GM23338 (cell line): ENCODE results near the gene ING4. TPM values are rescaled to one million over a fixed set of nuclear protein-coding genes. Genes with fewer than 3 reads are reported as not detected.

ENCODE experiments used
- ATAC-seq: fragments of 200-7000 bp; cut with Tn5 transposase; 3 replicates; pipeline ENCODE4 v1.9.1; 2020
- DNase-seq: peaks from one replicate; pipeline ENCODE4 v3.0.0-alpha.2; 2015; ENCODE audit warnings: low spot score
- H2AFZ ChIP-seq: fragments of 200-600 bp; sonication (generic); 2 replicates; pipeline ENCODE4 v1.8.0; 2016; ENCODE audit warnings: antibody characterized with exemption, mild to moderate bottlenecking, moderate library complexity
- H3F3A ChIP-seq: fragments of 200-600 bp; sonication (generic); replicated peaks from 2 replicates; pipeline ENCODE4 v1.8.0; 2017; ENCODE audit warnings: antibody characterized with exemption, mixed run types, low read depth
- H3K27ac ChIP-seq: fragments of 200-600 bp; sonication (generic); 2 replicates; pipeline ENCODE4 v1.6.1; 2016; ENCODE audit warnings: low read depth
- H3K27me3 ChIP-seq: fragments of 200-600 bp; sonication (generic); 2 replicates; pipeline ENCODE4 v1.8.0; 2016; ENCODE audit warnings: mild to moderate bottlenecking, mixed run types, moderate library complexity; ENCODE audit not compliant: insufficient read depth
- H3K36me3 ChIP-seq: fragments of 200-600 bp; sonication (generic); 2 replicates; pipeline ENCODE4 v1.8.0; 2016; ENCODE audit warnings: mild to moderate bottlenecking; ENCODE audit not compliant: insufficient read depth
- H3K4me1 ChIP-seq: fragments of 200-600 bp; sonication (generic); 2 replicates; pipeline ENCODE4 v1.8.0; 2016; ENCODE audit warnings: mild to moderate bottlenecking, moderate library complexity; ENCODE audit not compliant: insufficient read depth
- H3K4me2 ChIP-seq: fragments of 200-600 bp; sonication (generic); 2 replicates; pipeline ENCODE4 v1.7.1; 2017; ENCODE audit warnings: mixed run types
- H3K4me3 ChIP-seq: fragments of 200-600 bp; sonication (generic); 2 replicates; pipeline ENCODE4 v1.6.1; 2016; ENCODE audit warnings: mixed run types
- H3K79me2 ChIP-seq: fragments of 200-600 bp; sonication (generic); replicated peaks from 2 replicates; pipeline ENCODE4 v1.8.0; 2017; ENCODE audit warnings: mild to moderate bottlenecking; ENCODE audit not compliant: insufficient read depth
- H3K9me2 ChIP-seq: fragments of 200-600 bp; sonication (generic); 2 replicates; pipeline ENCODE4 v1.8.0; 2017; ENCODE audit not compliant: insufficient read depth
- H4K20me1 ChIP-seq: fragments of 200-600 bp; sonication (generic); replicated peaks from 2 replicates; pipeline ENCODE4 v1.8.0; 2017; ENCODE audit warnings: mild to moderate bottlenecking; ENCODE audit not compliant: insufficient read depth
- H3K27ac Mint-ChIP-seq: 2 replicates; pipeline ENCODE4 v1.8.0; 2020; ENCODE audit warnings: inconsistent platforms, mild to moderate bottlenecking, moderate library complexity, mixed read lengths
- H3K27me3 Mint-ChIP-seq: 3 replicates; pipeline ENCODE4 v1.8.0; 2022; ENCODE audit warnings: low read depth, mild to moderate bottlenecking, moderate library complexity, mixed read lengths, inconsistent platforms; ENCODE audit not compliant: insufficient read depth, poor library complexity
- H3K36me3 Mint-ChIP-seq: 3 replicates; pipeline ENCODE4 v1.8.0; 2021; ENCODE audit warnings: low read depth, mild to moderate bottlenecking, inconsistent platforms, moderate library complexity, mixed read lengths
- H3K4me1 Mint-ChIP-seq: 3 replicates; pipeline ENCODE4 v1.8.0; 2020; ENCODE audit warnings: mild to moderate bottlenecking, inconsistent platforms, mixed read lengths
- H3K4me3 Mint-ChIP-seq: 3 replicates; pipeline ENCODE4 v1.8.0; 2021; ENCODE audit warnings: moderate library complexity, mild to moderate bottlenecking, inconsistent platforms, mixed read lengths
- H3K9me3 Mint-ChIP-seq: 3 replicates; pipeline ENCODE4 v1.8.0; 2020; ENCODE audit warnings: moderate library complexity, mild to moderate bottlenecking, inconsistent platforms, mixed read lengths
- CREB1 ChIP-seq: fragments of 250-450 bp; sonication (Bioruptor Pico); IDR thresholded peaks from 2 replicates; pipeline ENCODE4 v1.5.0; 2020; ENCODE audit warnings: low read depth, mild to moderate bottlenecking, moderate library complexity
- CTCF ChIP-seq, 2 experiments: fragments of 200-600 bp in 1 of 2; sonication (generic) in 1 of 2; conservative IDR thresholded peaks; 2 replicates each; pipeline versions ENCODE4 v1.5.1 to v1.6.1; 2016 to 2017; ENCODE audit warnings: antibody characterized with exemption in 2 of 2, low read depth in 2 of 2, mild to moderate bottlenecking in 2 of 2, moderate library complexity in 1 of 2
- NANOG ChIP-seq: IDR thresholded peaks from 2 replicates; pipeline ENCODE4 v1.6.1; 2016; ENCODE audit warnings: antibody characterized with exemption, borderline replicate concordance
- POLR2AphosphoS5 ChIP-seq: IDR thresholded peaks from 2 replicates; pipeline ENCODE4 v1.6.1; 2016; ENCODE audit warnings: antibody characterized with exemption, low read depth
- REST ChIP-seq: IDR thresholded peaks from one replicate; pipeline ENCODE4 v1.6.1; 2018; ENCODE audit warnings: antibody characterized with exemption; ENCODE audit not compliant: unreplicated experiment
- ZNF114 ChIP-seq: fragments of 250-450 bp; sonication (Bioruptor Pico); IDR thresholded peaks from 2 replicates; pipeline ENCODE4 v1.5.0; 2020; ENCODE audit warnings: mild to moderate bottlenecking, moderate library complexity
- ZNF462 ChIP-seq: fragments of 250-450 bp; sonication (Bioruptor Pico); IDR thresholded peaks from 2 replicates; pipeline ENCODE4 v1.5.0; 2020; ENCODE audit warnings: mild to moderate bottlenecking, moderate library complexity
- polyA plus RNA-seq: library from polyadenylated mRNA; unstranded; fragments of >200 nt; fragmentation: Nextera tagmentation; extraction: Ambion mirVana; gene quantifications from 2 replicates; pipeline ENCODE4 v1.2.1, GENCODE V29; 2016
- total RNA-seq: library from RNA; depleted of rRNA; stranded (reverse); fragments of >200 nt; shearing (Covaris generic); gene quantifications from 2 replicates; pipeline ENCODE4 v1.2.3, GENCODE V29; 2014

Gene ING4
- total and polyA plus RNA-seq, 2 experiments from 2014 or later, result 22.0 to 29.6 TPM

- Histone ChIP-seq H3K27ac (peak overlapping the region; percentile 77), H4K20me1 (no peaks in the 10 kb centered on the region), H3K9me2 (peaks cover 7% of the 10 kb centered on the region), H3K4me2 (peak overlapping the region; percentile 42; the same call in 1 of the 2 replicates), H3F3A (peaks cover 18% of the 10 kb centered on the region; the same call in 1 of the 2 replicates), H3K36me3 (no peaks in the 10 kb centered on the region), H3K4me1 (peaks cover 27% of the 10 kb centered on the region), H2AFZ (no peak overlapping the region), H3K79me2 (no peaks in the 10 kb centered on the region), H3K27me3 (peaks cover 9% of the 10 kb centered on the region), H3K4me3 (peak overlapping the region; percentile 57)
- Mint-ChIP-seq H3K4me3 (peak overlapping the region; percentile 58), H3K9me3 (no peaks in the 10 kb centered on the region; the same call in 2 of the 3 replicates), H3K36me3 (no peaks in the 10 kb centered on the region; the same call in 2 of the 3 replicates), H3K27ac (peak overlapping the region; percentile 46), H3K27me3 (peaks cover 16% of the 10 kb centered on the region), H3K4me1 (peaks cover 39% of the 10 kb centered on the region)
- ATAC-seq (peak; percentile 78), DNase-seq (peak; percentile 95)
- peak; percentile 42 to 44 for TF ChIP-seq CTCF (conservative IDR thresholded peaks at IDR 0.05; ENCODE audit: low read depth in 2 of 2)
- TF ChIP-seq POLR2AphosphoS5, result peak; percentile 53; the same call in 1 of the 2 replicates
- peak; percentile 88 for TF ChIP-seq ZNF462 (CRISPR knock-in tag)
- 0 out of 2 replicates have a peak, but pooled peaks have one; percentile 7 for TF ChIP-seq ZNF114 (CRISPR knock-in tag)
- no peak for TF ChIP-seq REST
- TF ChIP-seq NANOG, result no peak
- 0 out of 2 replicates have a peak, but pooled peaks have one; percentile 9 for TF ChIP-seq CREB1 (CRISPR knock-in tag)
Measured at GRCh38 chr12:6613776-6614512, 49.0 kb downstream of the ING4 start.
